SJCRH30 (cell line): Measurements from ENCODE around the gene CYSTM1. TPM values are rescaled to one million over a fixed set of nuclear protein-coding genes. Genes with fewer than 3 reads are reported as not detected.
"Not testable (repeated sequence)": the region's sequence is repeated elsewhere in the genome, so short reads cannot be mapped to it uniquely, and the experiment has no call there.

ENCODE experiments used
- DNase-seq, 2 experiments: peaks; one replicate each; pipeline ENCODE4 v3.0.0-alpha.2; 2015 to 2020
- H3K27ac ChIP-seq: fragments of 250-450 bp; sonication (Bioruptor Pico); 2 replicates; pipeline ENCODE4 v1.5.1; 2020; ENCODE audit warnings: mild to moderate bottlenecking, moderate library complexity
- H3K27me3 ChIP-seq: fragments of 250-450 bp; sonication (Bioruptor Pico); 2 replicates; pipeline ENCODE4 v1.5.1; 2020; ENCODE audit warnings: mild to moderate bottlenecking, moderate library complexity
- H3K36me3 ChIP-seq: fragments of 250-450 bp; sonication (Bioruptor Pico); 2 replicates; pipeline ENCODE4 v1.5.1; 2020; ENCODE audit warnings: mild to moderate bottlenecking, moderate library complexity
- H3K4me1 ChIP-seq: fragments of 250-450 bp; sonication (Bioruptor Pico); 2 replicates; pipeline ENCODE4 v1.5.1; 2020; ENCODE audit warnings: mild to moderate bottlenecking, moderate library complexity
- H3K4me3 ChIP-seq: fragments of 250-450 bp; sonication (Bioruptor Pico); 2 replicates; pipeline ENCODE4 v1.5.1; 2020; ENCODE audit warnings: mild to moderate bottlenecking, moderate library complexity
- H3K9me3 ChIP-seq: fragments of 250-450 bp; sonication (Bioruptor Pico); replicated peaks from 2 replicates; pipeline ENCODE4 v1.5.1; 2020; ENCODE audit warnings: mild to moderate bottlenecking, moderate library complexity
- total RNA-seq: library from RNA; depleted of rRNA; stranded (reverse); fragments of >200 nt; shearing (Covaris generic); gene quantifications from 2 replicates; pipeline ENCODE4 v1.2.3, GENCODE V29; 2014

The CYSTM1 gene
- total RNA-seq, 1 experiment from 2014 or later, result 10.5 TPM

DNA sequence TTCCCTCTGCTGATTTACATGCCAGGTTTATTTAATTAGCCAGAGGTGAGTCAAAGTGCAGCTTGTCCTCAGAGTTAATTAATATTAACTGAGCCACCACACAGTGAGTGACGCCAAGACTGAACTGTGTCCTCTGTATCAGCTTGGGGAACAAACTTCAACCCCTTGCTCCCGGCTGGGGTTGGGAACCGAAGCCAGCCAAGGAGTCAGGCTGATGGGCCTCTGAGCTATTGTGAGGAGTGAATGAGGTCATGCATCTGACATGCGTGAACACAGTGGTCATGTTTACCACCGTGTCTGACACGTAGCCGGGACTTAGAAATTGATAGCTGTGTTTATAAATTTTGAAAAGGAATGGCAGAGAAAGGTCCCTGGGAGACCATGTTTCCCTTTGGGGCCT is 32.1 kb upstream of the CYSTM1 start:
- no peaks in the 10 kb centered on the region for H3K36me3 ChIP-seq
- no peaks in the 10 kb centered on the region for H3K4me1 ChIP-seq
- DNase-seq, result no peak
- H3K27ac ChIP-seq, result no peak overlapping the region
- no peak overlapping the region for H3K4me3 ChIP-seq
- H3K9me3 ChIP-seq, result no peaks in the 10 kb centered on the region; the same call in 1 of the 2 replicates
- peaks cover 2% of the 10 kb centered on the region; the same call in 1 of the 2 replicates for H3K27me3 ChIP-seq

DNA sequence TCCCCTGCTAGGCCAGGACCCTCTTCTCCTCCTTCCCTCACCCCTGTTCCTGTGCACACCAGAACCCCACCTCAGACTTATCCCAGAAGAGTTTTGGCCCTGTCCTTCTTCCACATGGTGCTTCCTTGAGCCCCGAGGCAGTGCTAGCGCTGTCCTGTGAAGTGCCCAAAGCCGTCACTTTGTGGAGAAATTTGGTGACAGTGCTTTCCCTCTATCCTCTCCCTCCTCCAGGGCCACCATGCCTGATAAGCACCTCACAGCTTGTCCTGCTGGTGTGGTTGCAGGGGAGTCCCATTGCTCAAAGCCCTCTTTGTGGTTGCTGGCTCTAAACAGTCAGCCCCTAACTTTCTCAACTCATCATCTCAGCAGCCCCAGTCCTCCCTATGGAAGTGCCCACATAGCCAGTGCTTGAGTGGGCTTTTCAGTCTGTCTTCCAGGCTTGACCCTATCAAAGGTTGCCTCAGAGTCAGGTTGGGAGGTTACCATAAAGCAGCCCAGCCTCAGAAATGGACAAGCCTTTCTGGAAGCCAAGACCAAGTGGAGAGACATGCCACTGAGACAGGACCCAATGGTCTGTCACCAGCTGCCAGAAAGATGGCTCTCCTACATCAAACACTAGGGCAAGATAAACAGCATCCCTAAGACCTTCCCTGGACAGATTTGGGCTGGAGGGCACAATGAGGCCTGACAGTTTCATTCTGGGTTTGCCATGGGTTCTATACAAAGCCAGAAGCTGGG is 31.3 kb upstream of the CYSTM1 start:
- H3K27me3 ChIP-seq, result peaks cover 2% of the 10 kb centered on the region; the same call in 1 of the 2 replicates

DNA sequence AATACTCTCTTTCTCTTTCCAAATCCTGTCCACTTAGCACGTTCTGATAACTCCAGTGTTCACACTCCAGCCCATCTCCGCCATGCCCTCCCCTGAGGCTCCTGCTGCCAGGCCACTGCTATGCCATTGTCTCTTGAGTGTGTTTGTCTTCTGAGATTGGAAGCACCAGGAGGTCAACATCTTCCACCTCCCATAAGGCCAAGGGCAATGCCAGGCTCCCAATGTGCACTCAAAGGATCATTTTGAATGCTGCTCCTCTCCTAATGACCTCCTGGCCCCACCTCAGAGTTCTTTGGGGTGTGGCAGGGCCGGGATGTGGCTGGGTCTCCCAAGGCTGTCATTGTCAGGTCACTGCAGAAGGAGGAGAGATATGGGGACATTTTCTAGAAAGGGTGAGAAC is 29.7 kb upstream of the CYSTM1 start:
- Histone ChIP-seq H3K36me3 (no peaks in the 10 kb centered on the region), H3K4me1 (no peaks in the 10 kb centered on the region), H3K9me3 (no peaks in the 10 kb centered on the region), H3K27me3 (peaks cover under 1% of the 10 kb centered on the region; the same call in 1 of the 2 replicates), H3K27ac (no peak overlapping the region), H3K4me3 (no peak overlapping the region)
- DNase-seq, result no peak

More for the DNA sequence above, 31.3 kb upstream of the CYSTM1 start:
- H3K4me3 ChIP-seq, result no peak overlapping the region
- DNase-seq, result peak in 1 of 2 experiments; percentile 13
- no peak overlapping the region for H3K27ac ChIP-seq
- H3K4me1 ChIP-seq, result no peaks in the 10 kb centered on the region
- no peaks in the 10 kb centered on the region for H3K36me3 ChIP-seq
- no peaks in the 10 kb centered on the region; the same call in 1 of the 2 replicates for H3K9me3 ChIP-seq

DNA sequence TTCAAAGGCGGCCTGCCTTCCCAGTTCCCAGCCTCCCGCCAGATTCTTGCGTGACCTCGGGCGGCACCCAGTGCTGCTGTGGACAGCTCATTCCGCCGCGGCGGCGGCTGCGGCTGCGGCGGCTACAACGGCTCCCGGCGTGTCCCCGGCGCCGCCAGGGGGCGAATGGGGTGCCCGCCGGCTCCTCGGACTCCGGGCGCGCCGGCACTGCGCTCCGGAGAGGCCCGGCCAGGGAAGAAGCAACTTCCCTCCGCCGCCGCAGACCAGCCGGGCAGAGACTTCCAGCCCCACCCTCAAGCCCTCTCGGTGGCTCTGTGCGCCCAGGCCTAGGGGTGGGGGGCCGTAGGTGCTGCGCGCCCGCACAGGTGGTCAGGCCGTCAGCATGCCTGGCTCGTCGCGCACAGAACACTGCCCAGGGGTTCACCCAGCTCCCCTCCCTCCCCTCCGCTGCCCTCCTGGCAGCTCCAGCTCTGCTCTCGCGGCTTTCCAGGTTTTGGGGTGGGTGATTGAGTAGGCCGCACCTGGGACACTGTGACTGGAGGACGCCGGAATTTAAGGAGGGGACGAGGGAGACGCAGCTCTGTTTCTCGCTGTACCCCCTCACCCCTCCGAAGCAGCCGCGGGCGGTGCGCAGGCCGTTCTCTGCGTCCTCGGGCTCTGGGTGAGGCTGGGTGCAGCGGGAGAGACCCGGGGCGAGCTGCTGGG is 29.0 kb upstream of the CYSTM1 start:
- DNase-seq, result no peak

GRCh38 chr5:140146523-140146842 is 28.5 kb upstream of the CYSTM1 start:
- no peak overlapping the region for H3K4me3 ChIP-seq
- H3K4me1 ChIP-seq, result no peaks in the 10 kb centered on the region
- H3K27ac ChIP-seq, result no peak overlapping the region
- no peaks in the 10 kb centered on the region for H3K36me3 ChIP-seq
- no peaks in the 10 kb centered on the region for H3K9me3 ChIP-seq
- H3K27me3 ChIP-seq, result no peaks in the 10 kb centered on the region
- DNase-seq, result no peak

More for the DNA sequence above, 29.0 kb upstream of the CYSTM1 start:
- Histone ChIP-seq H3K36me3 (no peaks in the 10 kb centered on the region), H3K4me1 (no peaks in the 10 kb centered on the region), H3K9me3 (no peaks in the 10 kb centered on the region), H3K27me3 (no peaks in the 10 kb centered on the region), H3K27ac (no peak overlapping the region), H3K4me3 (no peak overlapping the region)

DNA sequence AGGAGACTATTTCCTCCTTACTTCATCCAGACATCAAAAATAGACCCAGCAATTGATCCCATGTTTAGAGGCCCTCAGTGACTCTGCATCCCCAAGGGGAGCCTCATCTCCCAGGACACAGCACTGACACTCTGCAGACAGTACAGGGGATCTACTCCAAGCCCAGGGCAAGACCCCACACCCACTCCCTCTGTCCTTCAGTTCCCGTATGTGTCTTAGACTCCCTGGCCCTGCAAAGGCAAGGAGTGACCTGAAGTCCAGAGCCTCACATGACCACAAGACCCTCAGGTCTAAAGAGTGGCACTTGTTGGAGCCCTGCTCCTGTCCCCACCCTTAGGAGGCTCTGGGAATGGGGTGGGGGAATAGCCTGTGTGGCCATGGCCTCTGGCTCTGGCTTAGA is 27.5 kb upstream of the CYSTM1 start:
- Histone ChIP-seq H3K9me3 (no peaks in the 10 kb centered on the region), H3K4me3 (no peak overlapping the region), H3K27me3 (no peaks in the 10 kb centered on the region), H3K27ac (no peak overlapping the region), H3K4me1 (no peaks in the 10 kb centered on the region), H3K36me3 (no peaks in the 10 kb centered on the region)
- DNase-seq, result no peak

- Histone ChIP-seq H3K4me3 (no peak overlapping the region), H3K36me3 (no peaks in the 10 kb centered on the region), H3K27me3 (no peaks in the 10 kb centered on the region), H3K4me1 (no peaks in the 10 kb centered on the region), H3K9me3 (no peaks in the 10 kb centered on the region), H3K27ac (no peak overlapping the region)
- peak in 1 of 2 experiments; percentile 11 for DNase-seq
Measured at GRCh38 chr5:140148508-140148907, 26.5 kb upstream of the CYSTM1 start.

GRCh38 chr5:140150201-140150600 is 24.8 kb upstream of the CYSTM1 start:
- no peak overlapping the region for H3K27ac ChIP-seq
- no peaks in the 10 kb centered on the region for H3K36me3 ChIP-seq
- no peak overlapping the region for H3K4me3 ChIP-seq
- no peaks in the 10 kb centered on the region; the same call in 1 of the 2 replicates for H3K27me3 ChIP-seq
- DNase-seq, result no peak
- H3K4me1 ChIP-seq, result no peaks in the 10 kb centered on the region
- no peaks in the 10 kb centered on the region for H3K9me3 ChIP-seq

- H3K9me3 ChIP-seq, result no peaks in the 10 kb centered on the region
Measured at GRCh38 chr5:140151144-140152021, 23.6 kb upstream of the CYSTM1 start.

DNA sequence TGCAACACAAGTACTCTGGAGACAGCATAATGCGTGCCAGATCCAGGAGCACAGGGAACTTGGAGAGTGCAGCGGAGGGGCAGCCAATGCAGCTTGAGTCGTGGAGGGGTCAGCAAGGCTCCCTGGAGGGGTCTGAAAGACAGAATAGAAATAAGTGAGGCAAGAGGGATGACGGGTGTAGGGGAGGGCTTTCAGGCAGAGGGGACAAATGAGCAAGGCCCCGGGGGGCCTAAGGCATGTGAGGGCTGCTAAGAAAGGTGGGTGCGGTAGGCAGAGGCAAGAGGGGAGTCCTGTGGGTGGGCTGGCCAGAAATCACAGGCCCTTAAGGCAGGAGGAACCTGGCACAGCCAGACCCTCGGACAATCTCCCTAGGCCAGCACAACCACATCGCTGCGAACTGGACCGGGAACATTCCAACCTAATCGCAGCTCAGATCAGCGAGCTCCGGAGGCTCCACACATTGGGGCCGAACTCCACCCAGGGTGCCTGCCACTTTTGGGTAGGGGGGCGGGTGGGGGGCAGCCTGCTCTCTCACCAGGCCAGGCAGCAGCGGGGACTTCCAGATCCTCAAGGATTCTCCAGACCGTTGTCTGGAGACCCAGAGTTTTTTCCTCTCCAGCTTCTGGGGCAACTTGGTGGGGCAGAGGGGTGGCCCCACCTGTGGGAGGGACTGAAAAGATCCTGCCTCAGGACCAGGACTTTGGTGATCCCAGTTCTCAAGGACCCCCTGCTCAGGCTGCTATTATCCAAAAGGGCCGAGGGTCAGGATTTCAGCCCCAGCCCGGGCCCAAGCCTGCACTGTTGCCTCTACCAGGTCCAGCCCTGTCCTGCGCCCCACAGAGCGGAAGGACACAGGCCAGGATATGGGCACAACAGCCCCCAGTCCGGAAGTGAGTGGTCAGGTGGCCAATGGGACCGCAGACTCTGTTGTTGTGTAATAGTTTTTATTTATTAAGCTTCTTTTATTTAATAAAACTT is 22.7 kb upstream of the CYSTM1 start:
- Histone ChIP-seq H3K27me3 (no peaks in the 10 kb centered on the region; the same call in 1 of the 2 replicates), H3K36me3 (no peaks in the 10 kb centered on the region), H3K27ac (no peak overlapping the region), H3K4me1 (no peaks in the 10 kb centered on the region), H3K9me3 (no peaks in the 10 kb centered on the region), H3K4me3 (no peak overlapping the region)
- no peak for DNase-seq

More at GRCh38 chr5:140151144-140152021, 23.6 kb upstream of the CYSTM1 start:
- no peak overlapping the region for H3K4me3 ChIP-seq
- H3K4me1 ChIP-seq, result no peaks in the 10 kb centered on the region
- no peaks in the 10 kb centered on the region for H3K36me3 ChIP-seq
- H3K27me3 ChIP-seq, result no peaks in the 10 kb centered on the region; the same call in 1 of the 2 replicates
- DNase-seq, result no peak
- no peak overlapping the region for H3K27ac ChIP-seq

DNA sequence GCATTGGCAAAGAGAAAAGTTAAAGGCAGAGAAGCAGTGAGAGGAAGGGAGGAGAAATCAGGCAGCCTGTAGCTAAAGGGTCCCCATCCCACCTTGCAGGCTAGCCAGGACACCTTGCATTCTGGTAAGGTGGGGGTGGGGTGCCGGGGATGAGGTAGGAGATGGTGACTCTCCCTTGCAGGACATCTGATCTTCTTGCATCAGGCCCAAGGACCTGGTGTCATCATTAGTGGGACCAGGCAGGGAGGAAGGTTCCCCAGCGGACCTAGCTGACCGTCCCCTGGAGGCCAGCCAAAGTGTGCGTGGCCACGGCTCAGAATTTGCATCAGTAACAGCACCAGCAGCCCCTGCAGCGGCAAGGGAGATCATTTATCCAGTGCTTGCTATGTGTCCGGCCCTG is 21.7 kb upstream of the CYSTM1 start:
- no peak for DNase-seq
- H3K4me1 ChIP-seq, result no peaks in the 10 kb centered on the region
- H3K27me3 ChIP-seq, result no peaks in the 10 kb centered on the region; the same call in 1 of the 2 replicates
- H3K4me3 ChIP-seq, result no peak overlapping the region
- H3K36me3 ChIP-seq, result no peaks in the 10 kb centered on the region
- H3K27ac ChIP-seq, result no peak overlapping the region
- no peaks in the 10 kb centered on the region for H3K9me3 ChIP-seq

DNA sequence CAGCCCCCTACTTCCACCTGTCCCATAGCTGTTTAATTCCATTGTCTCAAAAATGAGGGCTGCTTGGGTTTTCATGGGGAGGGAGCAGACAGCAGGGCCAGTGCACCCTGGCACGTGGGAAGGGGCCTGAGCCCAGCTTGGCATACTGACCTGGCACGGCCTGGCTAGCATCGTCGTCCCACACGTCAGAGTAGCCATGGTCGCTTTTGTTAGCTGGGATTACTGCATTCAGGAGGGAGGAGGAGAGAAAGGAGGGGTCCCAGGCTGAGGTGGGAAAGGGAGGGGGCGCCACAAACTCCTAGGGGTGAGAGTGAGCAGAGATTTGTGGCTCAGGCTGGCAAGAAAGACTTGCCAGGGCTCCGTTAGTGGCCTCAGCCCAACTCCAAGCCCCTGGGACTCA is 21.1 kb upstream of the CYSTM1 start:
- H3K4me1 ChIP-seq, result no peaks in the 10 kb centered on the region
- H3K27me3 ChIP-seq, result no peaks in the 10 kb centered on the region; the same call in 1 of the 2 replicates
- H3K4me3 ChIP-seq, result no peak overlapping the region
- H3K27ac ChIP-seq, result no peak overlapping the region
- H3K9me3 ChIP-seq, result no peaks in the 10 kb centered on the region
- DNase-seq, result no peak
- H3K36me3 ChIP-seq, result no peaks in the 10 kb centered on the region

- not testable (repeated sequence) for H3K27ac ChIP-seq, H3K27me3 ChIP-seq, H3K36me3 ChIP-seq, DNase-seq, H3K9me3 ChIP-seq, H3K4me3 ChIP-seq, H3K4me1 ChIP-seq
Measured at GRCh38 chr5:140154710-140155381, 20.1 kb upstream of the CYSTM1 start.
